Measurements from ENCODE around the gene ODF2. TPM values are rescaled to one million over a fixed set of nuclear protein-coding genes. Genes with fewer than 3 reads are reported as not detected.

ODF2 gene
- total and polyA plus RNA-seq, 2 of the 8 experiments (the other 6 are each of a cell fraction or from before 2014, with no cell fraction given), result 5.6 to 17.9 TPM

- Histone ChIP-seq H4K8ac (ENCODE audit: extremely low read depth, insufficient read depth, low read length) (no peak overlapping the region), H2AK5ac (ENCODE audit: low read depth, low read length) (no peak overlapping the region), H2BK15ac (ENCODE audit: low read length) (no peak overlapping the region), H2BK20ac (ENCODE audit: low read length) (no peak overlapping the region), H2AFZ (ENCODE audit: low read length) (no peak overlapping the region), H2BK12ac (ENCODE audit: low read depth, low read length) (no peak overlapping the region), H3K4me1 (replicated peaks in 1 of 4; ENCODE audit: control insufficient read depth in 3 of 4, insufficient read depth in 4 of 4, low read length in 3 of 4) (no peaks in the 10 kb centered on the region), H3K18ac (ENCODE audit: extremely low read depth, low read length) (no peak overlapping the region), H3K4ac (replicated peaks; ENCODE audit: insufficient read length, low read depth, low read length) (no peak overlapping the region), H4K5ac (ENCODE audit: insufficient read length, low read depth, low read length) (no peak overlapping the region), H3K4me2 (ENCODE audit: insufficient read depth in 1 of 2, low read depth in 2 of 2, low read length in 2 of 2) (no peak overlapping the region), H2BK5ac (ENCODE audit: low read depth, low read length) (no peak overlapping the region), H3K23ac (ENCODE audit: insufficient read length) (no peak overlapping the region), H4K91ac (replicated peaks; ENCODE audit: insufficient read length, low read length) (no peak overlapping the region), H3K23me2 (ENCODE audit: low read depth, low read length) (no peaks in the 10 kb centered on the region), H3K9me3 (ENCODE audit: insufficient read depth in 2 of 2, low read depth in 1 of 2, low read length in 1 of 2) (no peaks in the 10 kb centered on the region), H3K56ac (replicated peaks; ENCODE audit: insufficient read length, low read depth, low read length) (no peak overlapping the region), H3K27ac (ENCODE audit: low read depth, low read length) (no peak overlapping the region), H3K14ac (ENCODE audit: insufficient read length) (no peak overlapping the region), H3K79me2 (ENCODE audit: control insufficient read depth in 1 of 2, insufficient read depth in 2 of 2, low read length in 2 of 2) (no peaks in the 10 kb centered on the region), H2BK120ac (replicated peaks; ENCODE audit: low read depth, low read length) (no peak overlapping the region), H3K79me1 (ENCODE audit: low read depth, low read length) (no peaks in the 10 kb centered on the region), H3K9ac (replicated peaks in 1 of 4; ENCODE audit: extremely low read depth in 1 of 4, low read depth in 3 of 4, low read length in 3 of 4) (no peak overlapping the region), H3K27me3 (replicated peaks in 1 of 4; ENCODE audit: control insufficient read depth in 3 of 4, extremely low read depth in 1 of 4, insufficient read depth in 3 of 4, low read length in 3 of 4) (no peaks in the 10 kb centered on the region), H3K36me3 (ENCODE audit: control insufficient read depth in 2 of 4, insufficient read depth in 4 of 4, low read length in 3 of 4) (peaks cover 0 to 9% (median 5%) of the 10 kb centered on the region in 4 experiments; a peak in 6 of 8 replicates), H3K4me3 (ENCODE audit: extremely low read depth in 1 of 4, insufficient read depth in 2 of 4, low read depth in 3 of 4, low read length in 4 of 4) (no peak overlapping the region), H4K20me1 (replicated peaks in 1 of 2; ENCODE audit: control insufficient read depth in 1 of 2, insufficient read depth in 2 of 2, low read length in 2 of 2) (no peaks in the 10 kb centered on the region)
- DNase-seq (ENCODE audit: low read depth in 1 of 2, low spot score in 2 of 2) (no peak), FAIRE-seq (no peak)
- POLR2A ChIA-PET (ENCODE audit: partially characterized antibody), result interaction anchor here (2.2 kb wide), 1 partner anchor 19 kb away, joined by 8 read pairs; the partner anchor contains the start of gene SPTAN1
- CTCF ChIA-PET (ENCODE audit: partially characterized antibody), result interaction anchor here (0.5 to 1.1 kb wide), 4 partner anchors 27 to 171 kb away, joined by 3 to 4 read pairs (median 3); no protein-coding TSS in a partner anchor
- 93% methylated on average over 4 of the region's 4 CpGs; no CpG with 5 or more reads in 1 of the 2 experiments for WGBS, 2 experiments (ENCODE audit: extremely low coverage in 1 of 2, insufficient coverage in 1 of 2, insufficient read length in 1 of 2, insufficient replicate concordance in 2 of 2, low coverage in 1 of 2, low lambda C conversion rate in 2 of 2, missing lambda C conversion rate in 1 of 2)
- TF ChIP-seq PHF8 (conservative IDR thresholded peaks at IDR 0.05; ENCODE audit: low read depth, low read length) (no peak), E2F6 (IDR thresholded peaks at IDR 0.05) (no peak), ATF3 (IDR thresholded peaks at IDR 0.05; ENCODE audit: insufficient read depth, low read depth, low read length) (no peak), TAF1 (IDR thresholded peaks at IDR 0.05; ENCODE audit: low read depth, low read length) (no peak), RNF2 (IDR thresholded peaks at IDR 0.05; ENCODE audit: borderline replicate concordance, low read depth, low read length, missing control alignments, poor library complexity, severe bottlenecking) (no peak), GABPA (IDR thresholded peaks at IDR 0.05; ENCODE audit: borderline replicate concordance, insufficient read depth, low read length) (no peak), CBX8 (IDR thresholded peaks at IDR 0.05; ENCODE audit: borderline replicate concordance, low read depth, low read length) (no peak), RFX5 (IDR thresholded peaks at IDR 0.05; ENCODE audit: borderline replicate concordance, low read depth, low read length) (no peak), SRF (IDR thresholded peaks at IDR 0.05; ENCODE audit: low read depth, low read length) (no peak), CHD2 (IDR thresholded peaks at IDR 0.05; ENCODE audit: low read length) (no peak), RAD21 (IDR thresholded peaks at IDR 0.05 in 1 of 2, conservative IDR thresholded peaks at IDR 0.05 in 1 of 2; ENCODE audit: low read depth in 2 of 2, low read length in 2 of 2) (no peak), TBP (IDR thresholded peaks at IDR 0.05; ENCODE audit: low read depth, low read length) (no peak)
These were observed 76.8 kb downstream of the ODF2 start for GRCh38 chr9:128532581-128532980.

Measured in H1 (cell line).